Dendritic cell treated with granulocyte-macrophage colony-stimulating factor and Interleukin-4, amounts not matched to agents 40 ng/mL and 50 ng/mL, for 4 days (primary cell): Measurements from ENCODE around the gene VSTM2L.

ENCODE experiments used
- H3K27ac Mint-ChIP-seq: one replicate; pipeline ENCODE4 v1.8.0; 2022; ENCODE audit warnings: mild to moderate bottlenecking, mixed read lengths
- H3K27me3 Mint-ChIP-seq: one replicate; pipeline ENCODE4 v1.8.0; 2022; ENCODE audit warnings: mild to moderate bottlenecking, mixed read lengths
- H3K36me3 Mint-ChIP-seq: one replicate; pipeline ENCODE4 v1.8.0; 2022; ENCODE audit warnings: low read depth, mixed read lengths
- H3K4me1 Mint-ChIP-seq: one replicate; pipeline ENCODE4 v1.8.0; 2022; ENCODE audit warnings: low read depth, mixed read lengths
- H3K4me3 Mint-ChIP-seq: one replicate; pipeline ENCODE4 v1.8.0; 2022; ENCODE audit warnings: mild to moderate bottlenecking, moderate library complexity, mixed read lengths
- H3K9me3 Mint-ChIP-seq: one replicate; pipeline ENCODE4 v1.8.0; 2022; ENCODE audit warnings: mixed read lengths
- intact Hi-C: fragments of 100-400 bp; cut with micrococcal nuclease; formaldehyde crosslinking; loops from one replicate; pipeline ENCODE4 v1.15.0; 2022

The VSTM2L gene

DNA sequence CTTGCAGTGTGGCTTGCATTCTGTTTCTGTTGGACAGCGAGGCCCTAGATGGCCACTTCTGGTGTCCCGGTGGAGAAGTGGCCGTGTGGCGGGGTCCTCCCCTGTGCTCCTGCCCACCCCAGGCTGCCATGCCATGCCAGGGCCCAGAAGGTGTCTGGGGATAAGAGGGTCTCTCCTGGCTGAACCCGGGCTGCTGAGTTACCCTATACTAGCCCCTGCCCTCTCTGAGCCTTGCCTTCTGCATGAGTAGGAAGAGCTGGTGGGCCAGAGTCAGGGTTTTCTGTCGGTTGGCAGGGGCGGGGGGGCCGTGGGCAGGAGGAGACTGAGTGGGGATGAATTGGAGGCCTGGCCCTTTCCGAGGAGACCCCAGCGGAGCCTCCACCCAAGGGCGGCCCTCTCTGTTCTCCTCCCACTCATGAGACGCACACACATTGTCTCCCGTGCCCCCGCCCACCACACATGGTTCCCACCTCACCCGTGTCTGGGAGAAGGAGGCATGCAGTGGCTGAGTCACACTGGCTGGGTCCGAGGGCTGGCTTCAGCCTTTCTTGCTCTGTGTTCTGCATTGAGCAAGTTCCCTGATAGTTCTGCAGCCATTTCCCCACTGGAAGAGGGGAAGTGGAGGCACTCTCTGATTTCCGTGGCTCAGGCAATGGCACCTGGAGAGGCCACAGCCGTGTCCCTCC lies 24.6 kb downstream of the VSTM2L start:
- Mint-ChIP-seq H3K27me3 (peaks cover 33% of the 10 kb centered on the region), H3K9me3 (no peaks in the 10 kb centered on the region), H3K36me3 (no peaks in the 10 kb centered on the region), H3K27ac (no peak overlapping the region), H3K4me1 (no peaks in the 10 kb centered on the region), H3K4me3 (no peak overlapping the region)
- intact Hi-C loops: no loop called here

DNA sequence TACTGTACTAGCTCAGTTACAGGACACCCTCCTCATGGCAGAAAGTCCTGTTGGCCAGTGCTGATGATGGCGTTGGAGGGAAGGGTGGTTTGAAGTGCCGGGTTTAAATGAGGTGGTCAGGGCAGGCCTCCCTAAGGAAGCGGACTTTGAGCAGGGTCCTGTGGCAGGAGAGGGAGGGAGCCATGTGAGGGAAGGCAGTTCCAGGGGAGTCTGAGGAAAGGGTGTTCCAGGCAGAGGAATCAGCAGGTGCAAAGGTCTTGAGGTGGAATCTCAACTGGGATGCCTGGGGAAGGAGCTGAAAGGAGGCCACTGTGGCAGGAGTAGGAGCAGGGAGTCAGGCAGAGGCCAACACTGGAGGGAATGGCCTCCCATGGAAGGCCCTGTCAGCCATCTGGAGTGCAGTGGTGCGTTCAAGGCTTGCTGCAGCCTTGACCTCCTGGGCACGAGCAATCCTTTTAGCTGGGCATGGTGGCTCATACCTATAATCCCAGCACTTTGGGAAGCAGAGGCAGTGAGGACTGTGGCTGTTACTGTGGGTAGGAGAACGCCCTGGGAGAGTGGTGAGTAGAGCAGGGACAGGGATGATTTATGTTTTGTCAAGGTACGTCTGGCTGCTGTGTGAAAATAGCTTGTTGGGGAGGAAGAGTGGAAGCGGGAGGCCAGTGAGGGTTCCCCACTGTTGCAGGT lies 26.2 kb downstream of the VSTM2L start:
- Mint-ChIP-seq H3K9me3 (no peaks in the 10 kb centered on the region), H3K27me3 (peaks cover 34% of the 10 kb centered on the region), H3K27ac (no peak overlapping the region), H3K4me3 (no peak overlapping the region), H3K36me3 (no peaks in the 10 kb centered on the region), H3K4me1 (peaks cover 4% of the 10 kb centered on the region)
- intact Hi-C loops: no loop called here

DNA sequence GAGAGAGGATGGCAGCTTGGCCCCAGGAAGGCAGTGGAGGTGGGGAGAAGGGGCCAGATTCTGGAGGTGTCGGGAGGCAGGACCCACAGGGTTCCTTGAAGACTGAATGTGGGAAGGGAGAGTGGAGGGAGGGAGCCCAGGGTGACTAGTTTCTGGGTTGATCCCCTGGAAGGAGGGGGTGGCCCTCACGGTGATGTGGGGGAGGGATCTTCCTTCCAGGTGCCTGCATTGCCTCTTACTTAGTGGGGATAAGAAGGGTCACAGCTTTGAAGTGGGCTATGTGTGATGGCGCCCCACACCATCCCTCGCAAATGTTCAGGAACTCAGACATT lies 26.7 kb downstream of the VSTM2L start:
- Mint-ChIP-seq H3K9me3 (no peaks in the 10 kb centered on the region), H3K27ac (no peak overlapping the region), H3K27me3 (peaks cover 35% of the 10 kb centered on the region), H3K4me3 (no peak overlapping the region), H3K36me3 (no peaks in the 10 kb centered on the region), H3K4me1 (peaks cover 5% of the 10 kb centered on the region)
- intact Hi-C loops: no loop called here

DNA sequence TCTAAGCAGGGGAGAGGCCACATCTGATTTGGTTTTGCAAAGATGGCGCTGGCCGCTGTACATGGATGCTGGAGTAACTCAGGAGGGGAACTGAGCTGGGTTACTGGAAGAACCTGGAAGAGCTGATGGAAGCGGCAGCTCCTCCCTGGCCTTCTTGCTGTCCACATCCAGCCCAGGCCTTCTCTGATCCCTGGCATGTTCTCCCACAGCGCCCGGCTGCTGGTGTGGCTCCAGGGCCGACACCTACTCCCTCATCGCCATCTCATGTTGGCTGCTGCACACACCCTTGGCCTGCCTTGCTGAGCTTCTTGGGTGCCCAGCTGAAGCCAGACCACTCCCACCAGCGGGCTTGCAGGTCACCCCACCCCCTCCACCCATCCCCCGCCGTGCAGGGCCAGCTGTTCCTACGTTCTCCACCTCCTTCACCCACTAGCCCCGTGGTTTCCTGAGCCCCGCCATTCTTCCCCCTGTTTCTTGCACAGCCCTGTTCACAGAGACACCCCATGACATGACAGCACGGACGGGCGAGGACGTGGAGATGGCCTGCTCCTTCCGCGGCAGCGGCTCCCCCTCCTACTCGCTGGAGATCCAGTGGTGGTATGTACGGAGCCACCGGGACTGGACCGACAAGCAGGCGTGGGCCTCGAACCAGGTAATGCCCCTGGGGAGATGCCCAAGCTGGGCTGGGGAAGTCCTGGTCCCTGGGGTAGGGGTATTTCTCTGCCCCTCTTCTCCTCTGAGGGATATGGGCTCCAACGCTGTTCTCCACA lies 28.4 kb downstream of the VSTM2L start:
- intact Hi-C loops: no loop called here
- Mint-ChIP-seq H3K27me3 (peaks cover 35% of the 10 kb centered on the region), H3K36me3 (no peaks in the 10 kb centered on the region), H3K9me3 (no peaks in the 10 kb centered on the region), H3K4me3 (no peak overlapping the region), H3K4me1 (peaks cover 10% of the 10 kb centered on the region), H3K27ac (no peak overlapping the region)

DNA sequence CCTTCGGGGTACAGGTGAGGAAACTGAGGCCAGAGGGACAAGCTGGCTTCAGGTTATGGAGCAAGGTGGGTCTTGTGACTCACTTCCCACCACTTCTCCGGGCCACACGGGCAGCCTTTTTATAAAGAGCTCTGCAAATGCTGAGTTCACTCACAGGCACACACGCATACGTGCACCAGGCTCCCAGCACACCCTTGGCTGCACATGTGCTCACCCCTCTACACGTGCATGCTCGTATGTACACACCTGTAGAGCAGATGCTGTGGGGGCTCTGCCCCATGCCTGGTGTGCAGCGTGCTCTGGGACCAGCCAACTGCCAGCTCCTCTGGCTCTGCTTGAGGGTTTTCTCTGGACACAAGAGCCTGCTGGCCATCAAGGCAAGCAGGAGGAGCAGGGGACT lies 29.1 kb downstream of the VSTM2L start:
- no peaks in the 10 kb centered on the region for H3K36me3 Mint-ChIP-seq

DNA sequence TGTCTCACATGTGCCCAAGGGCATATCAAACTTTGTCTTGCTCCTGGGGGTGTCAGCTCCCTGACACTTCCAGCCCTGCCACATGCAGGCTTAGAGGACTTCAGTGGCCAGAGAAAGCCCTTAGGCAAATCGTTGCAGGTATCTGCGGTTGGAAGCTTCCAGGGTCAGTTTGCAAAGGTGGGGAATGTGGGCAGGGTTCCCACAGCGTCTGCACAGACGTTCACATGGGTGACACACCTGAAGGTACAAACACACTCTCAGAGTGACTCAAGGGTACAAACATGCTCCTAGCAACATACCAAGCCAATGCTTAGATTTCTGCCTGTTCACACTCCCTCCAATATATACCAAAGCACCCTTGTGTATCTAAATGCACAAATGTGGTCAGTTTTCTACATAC lies 30.0 kb downstream of the VSTM2L start:
- H3K9me3 Mint-ChIP-seq: no peaks in the 10 kb centered on the region
- no peak overlapping the region for H3K4me3 Mint-ChIP-seq
- peaks cover 35% of the 10 kb centered on the region for H3K27me3 Mint-ChIP-seq
- peaks cover 10% of the 10 kb centered on the region for H3K4me1 Mint-ChIP-seq
- H3K27ac Mint-ChIP-seq: no peak overlapping the region
- intact Hi-C loops: no loop called here
- no peaks in the 10 kb centered on the region for H3K36me3 Mint-ChIP-seq

More for the DNA sequence above, 29.1 kb downstream of the VSTM2L start:
- H3K27ac Mint-ChIP-seq: no peak overlapping the region
- peaks cover 35% of the 10 kb centered on the region for H3K27me3 Mint-ChIP-seq
- no peaks in the 10 kb centered on the region for H3K9me3 Mint-ChIP-seq
- intact Hi-C loops: no loop called here
- H3K4me3 Mint-ChIP-seq: no peak overlapping the region
- H3K4me1 Mint-ChIP-seq: peaks cover 10% of the 10 kb centered on the region

DNA sequence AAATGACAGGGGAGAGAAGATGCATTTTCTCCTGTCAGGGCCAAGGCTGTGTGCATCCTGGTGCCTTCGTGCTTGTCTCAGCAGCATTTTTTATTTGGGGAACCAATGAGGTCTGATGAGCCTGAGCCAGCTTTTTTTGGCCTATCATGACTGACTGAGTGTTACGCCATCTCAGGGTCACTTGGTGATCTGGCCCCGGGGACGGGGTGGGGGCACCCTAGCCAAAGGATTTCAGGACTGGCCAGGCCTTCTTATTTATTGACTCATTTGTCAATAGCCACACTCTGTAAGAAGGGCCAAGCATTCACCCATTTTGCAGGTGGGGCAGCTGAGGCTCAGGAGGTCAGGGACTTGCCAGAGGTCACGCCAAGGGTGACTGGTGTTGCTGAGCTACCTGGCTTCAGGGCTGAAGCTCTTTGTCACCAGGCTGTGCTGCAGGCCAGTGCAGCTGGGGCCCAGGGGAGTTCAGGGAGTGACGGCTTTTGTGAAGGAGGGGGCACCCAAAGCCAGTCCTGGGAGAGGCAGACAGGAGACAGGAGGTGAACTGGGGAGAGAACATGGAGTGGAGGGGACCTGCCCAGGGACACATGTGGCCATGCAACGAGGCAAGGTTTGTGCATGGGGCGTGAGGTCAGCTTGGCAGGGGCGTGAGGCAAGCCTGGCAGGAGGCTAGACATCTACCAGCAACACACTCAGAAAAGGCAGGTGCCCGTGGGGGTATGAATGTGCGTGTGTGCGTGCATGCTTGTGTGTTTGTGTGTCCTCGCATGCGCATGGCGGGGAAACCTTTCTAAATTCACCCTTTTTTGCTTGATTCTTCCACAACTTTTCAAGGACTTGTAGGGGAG lies 31.1 kb downstream of the VSTM2L start:
- Mint-ChIP-seq H3K4me1 (peaks cover 10% of the 10 kb centered on the region), H3K4me3 (no peak overlapping the region), H3K27ac (no peak overlapping the region), H3K9me3 (no peaks in the 10 kb centered on the region), H3K36me3 (no peaks in the 10 kb centered on the region), H3K27me3 (peaks cover 32% of the 10 kb centered on the region)
- intact Hi-C loops: no loop called here

DNA sequence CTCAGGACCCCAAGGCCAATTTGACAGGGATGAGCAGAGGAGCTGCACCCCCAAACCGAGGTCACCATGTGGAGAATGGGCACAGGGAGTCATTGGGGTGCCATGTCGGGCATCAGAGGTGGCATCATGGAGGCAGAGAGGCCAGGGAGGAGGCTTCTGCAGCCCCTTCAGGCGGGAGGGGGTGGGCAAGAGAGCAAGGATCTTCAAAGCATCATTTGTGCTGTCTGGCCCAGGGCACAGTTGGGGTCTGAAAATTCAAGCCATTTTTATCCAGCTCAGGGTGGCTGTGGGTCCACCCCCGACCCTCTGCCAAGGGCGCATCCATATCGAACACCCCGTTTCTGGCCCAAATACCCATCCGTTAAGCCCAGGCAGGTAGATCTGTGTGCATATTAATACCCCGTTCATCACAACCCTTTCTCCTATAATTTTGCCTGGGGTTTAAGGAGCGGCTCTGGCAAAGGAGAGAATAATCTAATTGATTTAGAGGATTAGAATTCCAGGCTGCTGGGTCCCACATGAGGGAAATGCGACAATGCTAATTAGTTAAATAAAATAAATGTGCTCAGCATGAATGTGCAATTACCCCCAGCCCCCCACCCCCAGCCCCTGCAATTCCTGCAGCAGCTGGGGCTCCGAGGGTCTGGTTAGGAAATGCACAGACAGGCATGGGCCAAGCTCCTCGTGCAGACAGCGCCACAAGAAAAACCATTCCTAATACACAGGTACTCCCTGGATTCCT lies 31.9 kb downstream of the VSTM2L start:
- no peak overlapping the region for H3K27ac Mint-ChIP-seq
- peaks cover 25% of the 10 kb centered on the region for H3K27me3 Mint-ChIP-seq
- H3K4me1 Mint-ChIP-seq: peaks cover 10% of the 10 kb centered on the region
- no peak overlapping the region for H3K4me3 Mint-ChIP-seq
- no peaks in the 10 kb centered on the region for H3K36me3 Mint-ChIP-seq
- intact Hi-C loops: no loop called here
- no peaks in the 10 kb centered on the region for H3K9me3 Mint-ChIP-seq

DNA sequence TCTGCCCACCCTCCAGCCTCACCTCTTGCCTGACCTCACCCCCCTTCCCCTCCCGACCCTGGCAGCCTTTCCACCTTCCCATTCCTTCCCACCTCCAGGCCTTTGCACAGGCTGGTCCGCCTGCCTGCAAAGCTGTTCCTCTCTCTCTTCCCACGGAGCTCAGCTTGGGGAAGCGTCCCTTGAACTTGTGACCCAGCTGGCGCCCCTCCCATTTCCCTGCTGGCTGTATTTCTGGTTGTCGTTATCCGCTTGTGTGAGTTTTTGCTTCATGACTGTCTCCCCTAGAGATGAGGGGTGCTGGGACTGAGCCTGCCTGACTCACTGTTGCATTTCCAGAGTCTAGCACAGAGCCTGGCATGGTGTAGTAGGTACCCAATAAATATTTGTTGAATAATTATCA lies 32.5 kb downstream of the VSTM2L start:
- H3K27ac Mint-ChIP-seq: no peak overlapping the region
- peaks cover 23% of the 10 kb centered on the region for H3K27me3 Mint-ChIP-seq
- H3K36me3 Mint-ChIP-seq: no peaks in the 10 kb centered on the region
- peaks cover 10% of the 10 kb centered on the region for H3K4me1 Mint-ChIP-seq
- intact Hi-C loops: no loop called here
- no peak overlapping the region for H3K4me3 Mint-ChIP-seq
- no peaks in the 10 kb centered on the region for H3K9me3 Mint-ChIP-seq

DNA sequence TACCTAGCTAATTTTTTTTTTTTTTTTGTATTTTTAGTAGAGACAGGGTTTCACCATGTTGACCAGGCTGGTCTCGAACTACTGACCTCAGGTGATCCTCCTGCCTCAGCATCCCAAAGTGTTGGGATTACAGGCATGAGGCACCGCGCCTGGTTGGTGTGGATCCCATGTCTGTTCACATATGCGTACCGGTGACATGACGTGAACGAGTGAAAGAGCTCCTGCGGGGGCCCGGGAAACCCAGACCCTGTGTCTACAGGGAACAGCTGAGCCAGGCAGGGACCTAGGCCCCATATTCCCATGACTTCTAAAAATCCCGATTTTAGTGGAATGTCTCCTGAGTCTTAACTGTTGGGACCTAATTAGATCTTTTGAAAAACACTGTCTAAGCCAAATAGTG lies 33.1 kb downstream of the VSTM2L start:
- Mint-ChIP-seq H3K4me3 (no peak overlapping the region), H3K36me3 (no peaks in the 10 kb centered on the region), H3K27me3 (peaks cover 18% of the 10 kb centered on the region), H3K4me1 (peaks cover 10% of the 10 kb centered on the region), H3K9me3 (no peaks in the 10 kb centered on the region), H3K27ac (no peak overlapping the region)
- intact Hi-C loops: no loop called here

DNA sequence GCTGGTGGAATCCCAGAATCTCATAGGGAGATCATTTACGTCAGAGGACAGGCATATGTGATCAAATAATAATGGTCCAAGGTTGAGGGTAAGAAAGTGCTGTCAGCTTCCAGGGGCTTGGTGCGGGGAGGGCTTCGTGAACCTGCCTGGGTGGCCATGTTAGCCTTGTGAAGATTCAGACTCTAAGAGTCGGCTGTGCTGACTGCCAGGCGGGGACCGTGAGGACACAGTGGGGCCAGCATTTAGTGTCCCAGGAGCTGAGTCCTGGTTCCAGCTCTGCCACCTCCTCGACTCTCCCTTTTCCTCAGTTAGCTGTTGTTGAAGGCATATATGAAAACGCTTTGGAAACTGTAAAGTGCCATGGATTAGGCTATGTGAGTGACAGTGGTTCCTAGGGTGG lies 33.5 kb downstream of the VSTM2L start:
- no peak overlapping the region for H3K27ac Mint-ChIP-seq
- H3K36me3 Mint-ChIP-seq: no peaks in the 10 kb centered on the region
- H3K4me1 Mint-ChIP-seq: peaks cover 10% of the 10 kb centered on the region
- no peak overlapping the region for H3K4me3 Mint-ChIP-seq
- intact Hi-C loops: no loop called here
- peaks cover 17% of the 10 kb centered on the region for H3K27me3 Mint-ChIP-seq
- H3K9me3 Mint-ChIP-seq: no peaks in the 10 kb centered on the region

DNA sequence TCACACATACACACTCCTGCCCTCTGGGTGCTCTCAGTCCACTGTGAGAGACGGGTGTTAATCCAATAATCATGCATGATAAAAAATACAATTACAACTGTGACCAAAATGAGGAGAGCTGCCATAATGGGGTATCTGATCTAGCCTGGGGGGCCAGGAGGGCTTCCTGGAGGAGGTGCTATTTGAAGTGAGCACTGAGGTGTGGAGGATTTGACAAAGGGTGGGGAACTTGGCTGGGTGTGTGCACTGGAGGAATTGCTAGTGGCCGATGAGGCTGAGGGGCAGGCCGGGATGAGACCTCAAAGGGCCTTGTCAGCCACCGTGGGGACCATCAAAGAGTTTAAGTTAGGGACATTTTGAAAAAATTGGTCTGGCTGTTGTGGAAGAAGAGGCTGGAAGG lies 34.8 kb downstream of the VSTM2L start:
- no peaks in the 10 kb centered on the region for H3K9me3 Mint-ChIP-seq
- H3K4me1 Mint-ChIP-seq: peaks cover 10% of the 10 kb centered on the region
- no peaks in the 10 kb centered on the region for H3K36me3 Mint-ChIP-seq
- peaks cover 9% of the 10 kb centered on the region for H3K27me3 Mint-ChIP-seq
- no peak overlapping the region for H3K4me3 Mint-ChIP-seq
- intact Hi-C loops: no loop called here
- no peak overlapping the region for H3K27ac Mint-ChIP-seq

DNA sequence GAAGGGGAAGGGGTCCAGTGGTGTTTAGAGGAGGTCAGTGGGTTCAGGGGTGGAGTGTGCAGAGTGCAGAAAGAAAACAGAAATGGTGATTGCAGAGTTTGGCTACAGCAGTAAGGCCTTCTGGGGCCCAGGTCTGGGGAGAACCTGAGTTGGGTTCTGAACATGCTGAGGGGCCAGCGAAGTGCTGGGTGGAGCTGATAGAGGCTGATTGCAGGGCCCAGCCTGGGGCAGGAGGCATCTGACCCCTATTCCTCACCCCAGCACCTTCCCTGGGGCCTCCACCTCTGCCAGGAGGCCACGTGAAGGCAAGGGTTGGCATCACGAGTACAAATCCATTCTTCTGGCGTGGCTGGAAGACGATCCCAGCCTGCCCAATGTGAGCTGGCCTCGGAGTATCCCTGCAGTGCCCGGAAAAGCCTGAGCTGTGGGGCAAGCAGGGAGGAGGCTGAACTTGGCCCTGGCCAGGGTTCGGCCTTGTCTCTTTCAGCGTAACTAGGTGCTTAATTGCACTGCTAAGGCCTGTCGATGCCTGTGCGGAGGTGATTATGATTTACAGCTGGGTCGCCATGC lies 35.3 kb downstream of the VSTM2L start:
- H3K4me3 Mint-ChIP-seq: no peak overlapping the region
- intact Hi-C loops: no loop called here
- H3K4me1 Mint-ChIP-seq: peaks cover 10% of the 10 kb centered on the region
- H3K9me3 Mint-ChIP-seq: no peaks in the 10 kb centered on the region
- H3K27me3 Mint-ChIP-seq: peaks cover 7% of the 10 kb centered on the region
- no peak overlapping the region for H3K27ac Mint-ChIP-seq
- no peaks in the 10 kb centered on the region for H3K36me3 Mint-ChIP-seq
